Stimulated activated CD8-positive, alpha-beta memory T cell treated with anti-CD3 and anti-CD28 coated beads, Interleukin-7, amount 100 ng/mL, for 48 hours (primary cell): Measurements from ENCODE around the gene KCNQ2.

Experiments used
- DNase-seq, 2 donors: peaks; one replicate each; pipeline ENCODE4 v3.0.0-alpha.2; 2020; ENCODE audit warnings: low read depth in 1 of 2; ENCODE audit errors: extremely low read depth in 1 of 2

The KCNQ2 gene

DNA sequence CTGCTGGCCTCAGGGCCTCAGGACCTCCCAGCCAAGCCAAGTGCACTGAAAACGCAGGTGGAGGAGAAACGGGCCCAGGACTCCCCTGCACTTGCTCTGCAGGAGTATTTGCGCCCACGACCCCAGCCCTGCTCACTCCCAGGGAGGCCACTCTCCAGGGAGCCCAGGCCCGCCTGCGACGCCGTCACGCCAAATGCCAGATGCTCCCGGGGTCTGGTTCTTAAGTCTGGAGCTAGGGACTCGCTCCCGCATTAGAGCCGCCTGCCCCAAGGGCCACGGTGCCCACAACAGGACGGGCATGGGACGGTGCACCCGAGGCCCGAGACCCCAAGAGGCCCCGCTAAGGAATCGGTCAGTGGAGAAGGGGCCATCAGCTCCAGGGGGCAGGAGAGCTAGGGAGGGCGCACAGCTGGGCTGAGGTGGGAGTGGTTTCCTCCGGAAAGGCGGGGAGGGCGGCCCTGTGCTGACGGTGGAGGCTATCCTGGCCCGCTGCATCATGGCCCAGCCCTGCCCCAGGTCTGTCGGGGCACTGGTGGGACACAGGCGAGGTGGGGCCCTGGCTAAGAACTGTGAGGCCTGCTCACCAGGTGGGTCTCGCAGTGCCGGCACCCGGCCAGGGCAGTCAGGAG is 67.2 kb downstream of the KCNQ2 start:
- DNase-seq: no peak

DNA sequence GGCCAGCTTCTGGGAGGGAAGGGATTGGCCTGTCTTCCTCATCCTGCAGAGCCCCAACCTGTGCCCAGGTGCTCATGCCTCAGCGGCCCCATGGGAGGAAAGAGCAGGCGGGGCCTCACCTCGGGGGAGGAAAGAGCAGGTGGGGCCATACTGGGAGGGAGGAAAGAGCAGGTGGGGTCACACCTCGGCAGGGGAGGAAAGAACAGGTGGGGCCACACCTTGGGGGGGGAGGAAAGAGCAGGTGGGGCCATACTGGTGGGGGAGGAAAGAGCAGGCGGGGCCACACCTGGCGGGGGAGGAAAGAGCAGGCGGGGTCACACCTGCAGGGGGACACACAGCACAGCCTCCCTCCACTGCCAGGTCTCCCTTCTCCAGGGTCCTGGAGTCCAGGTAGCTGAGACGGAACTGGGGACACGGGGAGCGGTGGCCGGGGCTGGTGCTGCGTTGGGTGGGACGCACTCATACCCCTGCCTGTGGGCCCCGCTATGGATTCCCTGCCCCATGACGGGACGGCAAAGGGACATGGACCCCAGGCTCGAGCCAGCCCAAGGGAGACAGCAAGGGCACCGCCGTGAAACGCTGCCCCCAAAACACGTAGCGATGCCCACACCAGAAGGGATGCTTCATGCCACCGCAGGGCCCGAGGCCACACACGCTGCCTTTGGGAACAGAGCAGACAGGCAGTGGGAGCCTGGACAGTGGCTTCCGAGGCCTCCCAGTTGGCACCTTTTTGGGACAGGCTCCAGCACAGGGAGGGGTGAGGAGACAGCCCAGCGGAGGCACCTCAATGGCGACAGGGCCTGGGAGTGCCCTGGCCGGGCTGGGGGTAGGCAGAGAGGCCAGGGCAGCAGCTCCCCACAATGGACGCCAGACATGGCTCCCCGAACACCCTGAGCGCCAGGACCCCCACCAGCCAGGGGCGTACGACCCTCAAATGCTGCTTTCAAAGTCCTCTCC is 68.0 kb downstream of the KCNQ2 start:
- DNase-seq: no peak

DNA sequence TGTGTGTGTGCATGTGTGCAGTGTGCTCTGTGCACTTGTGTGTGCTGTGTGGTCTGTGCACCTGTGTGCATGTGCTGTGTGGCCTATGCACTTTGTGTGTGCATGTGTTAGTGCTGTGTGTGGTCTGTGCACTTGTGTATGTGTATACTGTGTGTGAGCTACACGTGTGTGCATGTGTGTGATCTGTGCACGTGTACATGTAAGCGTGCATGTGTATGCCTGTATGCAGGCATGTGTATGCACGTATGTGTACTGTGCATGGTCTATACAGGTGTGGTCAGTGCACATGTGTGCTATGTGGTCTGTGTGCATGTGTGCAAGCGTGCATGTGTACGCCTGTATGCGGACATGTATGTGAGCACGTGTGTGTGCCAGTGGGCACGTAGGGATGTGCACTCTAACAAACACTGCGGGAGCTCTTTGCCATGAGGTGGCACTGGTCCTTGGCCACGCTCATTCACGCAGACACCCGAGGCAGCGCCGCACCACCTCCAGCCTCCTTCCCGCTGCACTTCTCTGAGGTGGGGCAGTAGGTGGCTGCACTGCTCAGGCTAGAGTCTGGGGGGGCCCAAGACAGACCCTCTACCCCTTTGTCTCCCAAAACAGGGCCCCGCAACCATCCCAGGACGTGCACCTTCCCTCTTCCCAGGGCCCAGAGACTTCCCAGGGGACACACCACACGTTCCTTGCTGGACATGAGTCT is 68.9 kb downstream of the KCNQ2 start:
- DNase-seq: no peak

DNA sequence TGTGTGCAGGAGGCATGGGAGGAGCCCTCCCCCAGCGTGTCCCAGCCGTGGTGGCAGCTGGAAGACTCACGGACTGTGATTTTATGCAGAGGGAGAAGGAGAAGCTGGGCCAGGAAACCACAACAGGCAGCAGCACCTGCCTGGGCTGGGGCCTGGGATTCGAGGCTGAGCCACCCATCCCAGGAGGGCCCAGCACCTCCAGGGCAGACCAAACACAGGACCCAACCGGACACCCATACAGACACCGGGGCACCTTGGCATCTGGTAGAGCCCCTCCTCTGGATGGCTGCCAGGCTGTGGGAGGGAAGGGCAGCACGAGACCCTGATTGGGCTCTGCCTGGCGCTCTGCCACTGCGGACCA is 69.6 kb downstream of the KCNQ2 start:
- DNase-seq: no peak

DNA sequence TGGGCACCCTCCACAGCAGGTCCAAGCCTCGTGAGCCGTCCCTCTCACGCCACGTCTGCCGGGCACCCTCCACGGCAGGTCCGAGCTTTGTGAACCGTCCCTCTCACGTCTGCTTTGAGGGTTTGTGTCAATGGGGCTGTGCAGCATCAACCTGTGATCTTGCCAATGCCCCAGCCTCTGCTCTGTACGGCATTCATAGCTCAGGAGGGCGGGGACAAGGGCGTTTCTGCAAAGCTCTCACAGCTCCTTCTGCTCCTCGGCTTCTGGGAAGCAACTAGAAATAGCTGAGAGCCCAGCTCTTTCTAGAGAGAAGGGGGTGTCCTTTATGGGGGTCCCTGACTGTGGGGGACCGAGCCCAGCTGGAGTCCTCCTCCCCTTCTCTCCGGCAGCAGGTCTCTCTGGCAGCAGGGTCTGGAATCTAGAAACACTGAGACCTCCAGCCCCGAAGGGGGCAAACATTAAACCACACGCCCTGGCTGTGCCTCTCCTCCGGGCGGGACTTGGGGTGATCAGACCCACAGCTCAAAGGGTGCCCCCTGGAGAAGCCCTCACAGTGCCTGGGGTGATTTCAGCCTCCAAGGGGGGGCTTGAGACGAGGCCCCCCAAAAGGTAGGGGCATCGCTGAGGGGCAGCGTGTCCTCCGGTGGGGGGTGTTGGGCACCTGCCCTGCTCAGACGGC is 70.1 kb downstream of the KCNQ2 start:
- no peak for DNase-seq

DNA sequence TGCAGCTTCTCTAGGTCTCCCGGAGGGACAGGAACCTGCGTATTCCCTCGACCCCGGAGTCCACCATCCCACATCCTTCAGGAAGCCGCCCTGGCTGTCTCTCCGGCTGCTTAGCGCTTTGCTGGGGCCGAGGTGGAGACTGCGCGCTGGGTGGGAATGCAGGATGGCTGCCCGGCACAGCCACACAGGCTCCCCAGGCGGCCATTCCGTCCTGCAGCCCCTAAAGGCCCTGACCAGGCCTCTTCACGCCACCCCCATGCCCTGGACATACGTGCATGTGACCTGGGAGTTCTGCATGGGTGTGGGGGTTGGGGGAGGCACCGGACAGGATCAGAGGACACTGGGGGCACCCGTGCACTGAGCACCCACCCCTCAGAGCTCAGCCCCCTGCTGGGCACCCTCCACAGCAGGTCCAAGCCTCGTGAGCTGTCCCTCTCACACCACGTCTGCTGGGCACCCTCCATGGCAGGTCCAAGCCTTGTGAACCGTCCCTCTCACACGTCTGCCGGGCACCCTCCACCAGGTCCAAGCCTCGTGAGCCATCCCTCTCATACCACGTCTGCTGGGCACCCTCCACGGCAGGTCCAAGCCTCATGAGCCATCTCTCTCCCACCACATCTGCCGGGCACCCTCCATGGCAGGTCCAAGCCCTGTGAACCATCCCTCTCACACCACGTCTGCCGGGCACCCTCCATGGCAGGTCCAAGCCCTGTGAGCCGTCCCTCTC is 70.9 kb downstream of the KCNQ2 start:
- no peak for DNase-seq

DNA sequence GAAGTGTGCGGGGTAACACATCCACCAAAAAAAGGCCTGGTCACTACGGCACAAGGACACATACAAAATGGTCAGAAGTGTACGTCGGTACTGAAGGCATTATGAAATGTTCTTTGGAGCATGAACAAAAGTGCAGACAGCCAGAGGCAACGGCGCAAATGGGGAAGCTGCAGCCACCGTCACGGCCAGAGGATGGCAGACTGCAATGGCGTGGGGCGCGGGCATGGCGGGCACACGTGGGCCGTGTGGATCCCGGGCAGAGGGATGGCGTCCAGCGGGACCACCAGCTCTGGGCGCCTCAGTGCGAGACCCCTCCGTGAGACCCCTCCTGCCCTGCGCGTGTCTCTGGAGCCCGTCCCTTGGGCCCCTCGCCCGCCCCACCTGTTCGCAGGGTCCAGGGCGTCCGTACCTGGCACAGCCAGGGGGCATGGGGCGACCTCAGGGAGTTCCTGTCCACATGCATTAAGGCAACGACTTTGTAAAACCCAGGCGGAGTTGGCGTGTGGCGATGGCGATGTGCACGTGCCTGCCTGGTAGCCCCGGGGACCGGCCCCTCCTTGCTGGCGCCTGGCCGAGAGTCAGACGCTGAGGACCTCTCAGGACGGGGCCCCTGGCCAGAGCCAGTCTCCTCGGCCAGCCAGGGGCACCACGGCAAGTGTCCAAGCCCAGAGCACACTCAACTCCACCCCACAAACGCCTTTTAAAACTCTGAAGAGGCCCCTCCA is 71.8 kb downstream of the KCNQ2 start:
- no peak for DNase-seq

DNA sequence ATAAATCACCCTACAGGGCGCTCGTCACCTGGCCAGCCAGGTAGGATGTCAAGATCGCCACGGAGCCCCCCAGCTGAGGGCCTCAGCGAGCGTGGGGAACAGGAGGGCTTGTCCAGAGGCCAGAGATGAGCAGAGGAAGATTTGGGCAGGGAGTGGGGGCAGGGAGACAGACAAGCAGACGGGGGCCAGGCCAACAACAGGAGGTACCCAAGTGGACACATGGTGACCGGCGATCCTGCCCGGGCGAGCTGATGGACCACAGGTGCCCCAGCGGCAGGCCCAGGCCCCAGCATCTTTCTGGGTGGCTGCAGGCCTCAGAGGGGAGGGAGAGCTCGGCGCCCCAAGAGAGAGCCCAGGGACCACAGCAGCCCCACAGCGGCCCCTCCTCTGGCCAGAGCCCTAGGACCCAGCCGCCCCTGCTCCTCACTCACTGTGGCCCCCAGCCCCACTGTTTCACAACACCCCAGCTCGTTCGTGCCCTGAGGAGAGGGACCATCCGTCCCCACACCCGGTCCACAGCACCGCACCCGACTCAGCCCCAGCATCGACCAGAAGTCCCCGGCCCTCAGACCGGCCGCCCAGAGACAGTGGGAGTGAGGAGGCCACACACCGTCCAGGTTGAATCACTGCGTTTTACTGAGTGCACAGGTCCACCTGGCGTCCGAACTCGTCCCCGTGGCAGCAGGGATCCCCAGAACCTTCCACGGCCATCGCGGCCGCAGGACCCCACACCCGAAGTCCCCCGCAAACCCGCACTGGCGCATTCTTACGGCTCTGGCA is 72.7 kb downstream of the KCNQ2 start:
- no peak for DNase-seq

DNA sequence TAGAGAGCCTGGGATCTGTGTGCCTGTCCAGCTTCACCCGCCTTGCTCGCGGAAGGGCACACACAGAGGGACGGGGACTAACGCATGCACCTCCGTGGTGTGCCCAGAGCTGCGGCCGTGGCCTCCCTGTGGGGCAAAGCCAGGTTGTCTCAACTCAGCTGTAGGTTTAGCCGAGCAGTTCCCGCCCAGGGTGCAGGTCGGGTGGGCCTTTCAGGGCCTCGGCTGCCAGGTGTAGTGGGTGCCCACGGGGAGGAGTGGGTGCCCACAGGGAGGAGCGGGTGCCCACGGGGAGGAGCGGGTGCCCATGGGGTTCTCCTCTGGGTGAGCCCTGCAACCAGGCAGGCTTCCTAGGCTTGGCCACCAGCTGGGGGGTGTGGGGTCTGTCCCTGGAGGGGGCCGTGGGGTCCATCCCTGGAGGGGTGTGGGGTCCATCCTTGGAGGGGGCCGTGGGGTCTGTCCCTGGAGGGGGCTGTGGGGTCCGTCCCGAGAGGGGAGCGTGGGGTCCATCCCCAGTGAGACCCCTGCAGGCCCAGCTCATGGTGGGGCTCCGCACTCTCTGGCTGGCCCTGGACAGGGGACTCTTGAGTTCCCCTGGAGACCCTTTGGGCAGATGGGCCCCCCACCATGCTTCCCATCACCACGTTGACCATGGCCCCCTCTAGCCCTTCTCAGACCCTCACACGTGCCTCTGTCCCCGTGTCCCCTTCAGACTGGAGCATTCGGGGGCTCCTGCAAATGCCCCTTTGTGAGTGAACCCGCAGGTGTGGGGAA is 73.5 kb downstream of the KCNQ2 start:
- DNase-seq: no peak

DNA sequence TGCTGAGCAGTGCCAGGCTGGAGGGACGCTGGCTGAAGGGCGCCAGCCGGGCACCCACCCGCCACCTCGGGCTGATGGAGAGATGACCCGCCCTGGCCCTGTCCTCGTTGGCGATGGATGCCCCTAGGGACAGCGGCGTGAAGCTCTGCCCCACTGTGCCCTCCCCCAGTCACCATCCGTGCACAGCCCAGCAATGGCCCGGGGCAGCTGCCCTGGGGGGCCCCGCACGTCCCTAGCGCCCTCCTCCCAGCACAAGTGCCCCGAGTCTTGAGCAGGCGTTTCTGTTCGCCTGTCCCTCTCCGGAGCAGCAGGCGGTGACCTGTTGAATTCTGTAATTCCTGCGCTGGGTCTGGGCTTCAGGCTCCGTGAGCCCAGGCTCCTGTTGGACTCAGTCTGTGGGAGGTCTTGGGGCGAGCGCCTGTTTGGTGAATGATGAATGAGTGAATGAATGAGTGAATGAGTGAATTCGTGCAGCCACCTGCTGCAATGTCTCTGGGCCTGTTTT is 74.5 kb downstream of the KCNQ2 start:
- no peak for DNase-seq

DNA sequence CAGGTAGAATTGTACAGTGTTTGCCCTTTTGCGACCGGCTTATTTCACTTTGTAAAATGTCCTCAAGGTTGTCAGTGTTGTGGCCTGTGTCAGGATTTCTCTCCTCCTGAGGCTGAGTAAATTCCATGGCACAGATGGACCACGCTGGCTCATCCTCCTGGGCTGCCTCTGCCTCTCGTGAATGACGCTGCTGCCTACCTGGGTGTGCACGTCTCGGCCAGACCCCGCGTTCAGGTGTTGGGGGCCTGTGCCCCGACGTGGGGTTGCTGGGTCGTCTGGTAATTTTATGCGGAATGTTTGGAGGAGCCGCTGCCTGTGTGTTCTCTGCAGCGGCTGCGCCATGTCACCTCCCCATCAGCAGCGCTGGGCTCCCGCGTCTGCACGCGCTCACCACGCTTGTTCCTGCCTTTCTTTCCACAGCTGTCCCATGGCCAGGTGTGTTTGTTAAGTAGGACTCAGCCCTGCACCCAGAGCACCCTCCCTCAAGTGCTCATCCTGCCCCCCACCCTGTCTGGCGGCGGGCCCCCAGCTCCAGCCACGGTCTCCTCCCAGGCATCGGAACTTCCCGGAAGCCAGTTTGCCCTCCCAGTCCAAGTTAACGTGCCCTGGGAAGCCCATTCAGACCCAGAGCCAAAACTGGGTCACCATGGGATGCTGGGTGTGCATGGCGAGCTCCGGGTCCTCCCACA is 75.2 kb downstream of the KCNQ2 start:
- no peak for DNase-seq

DNA sequence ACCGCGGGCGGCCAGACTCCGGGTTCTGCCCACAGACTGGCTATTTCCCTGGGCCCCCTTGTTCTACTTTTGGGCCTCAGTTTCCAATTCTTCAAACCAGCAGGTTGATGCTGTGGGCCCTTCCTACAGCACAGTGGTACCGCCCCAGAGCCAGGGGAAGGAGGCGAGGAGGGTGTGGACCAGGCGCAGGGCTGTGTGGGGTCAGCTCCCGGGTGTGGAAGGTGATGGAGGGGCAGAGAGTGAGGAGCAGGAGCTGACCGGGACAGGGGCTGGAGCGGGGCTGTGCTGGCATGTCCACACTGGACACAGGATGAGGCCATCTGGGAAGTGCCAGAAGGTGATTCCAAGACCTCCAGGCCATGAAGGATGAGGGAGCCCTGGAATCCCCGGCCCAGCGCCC is 76.2 kb downstream of the KCNQ2 start:
- DNase-seq: no peak

DNA sequence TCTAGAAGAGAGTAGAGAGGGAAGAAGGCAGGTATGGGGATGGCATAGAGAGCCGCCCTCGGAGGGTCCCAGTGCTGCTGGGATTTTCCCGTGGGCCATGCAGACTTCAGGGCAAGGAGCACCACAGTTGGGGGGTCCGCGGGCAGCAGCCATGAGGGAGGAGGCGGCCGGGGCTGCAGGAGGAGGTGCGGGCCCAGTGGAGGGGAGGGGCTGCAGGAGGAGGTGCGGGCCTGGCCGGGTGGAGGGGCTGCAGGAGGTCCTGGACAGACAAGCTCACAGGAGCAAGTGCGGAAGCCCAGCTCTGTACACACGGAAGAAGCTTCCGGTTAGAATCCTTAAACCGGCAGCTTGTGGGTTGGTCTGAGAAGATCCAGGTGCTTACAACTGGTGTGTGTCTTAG is 76.7 kb downstream of the KCNQ2 start:
- DNase-seq: no peak

DNA sequence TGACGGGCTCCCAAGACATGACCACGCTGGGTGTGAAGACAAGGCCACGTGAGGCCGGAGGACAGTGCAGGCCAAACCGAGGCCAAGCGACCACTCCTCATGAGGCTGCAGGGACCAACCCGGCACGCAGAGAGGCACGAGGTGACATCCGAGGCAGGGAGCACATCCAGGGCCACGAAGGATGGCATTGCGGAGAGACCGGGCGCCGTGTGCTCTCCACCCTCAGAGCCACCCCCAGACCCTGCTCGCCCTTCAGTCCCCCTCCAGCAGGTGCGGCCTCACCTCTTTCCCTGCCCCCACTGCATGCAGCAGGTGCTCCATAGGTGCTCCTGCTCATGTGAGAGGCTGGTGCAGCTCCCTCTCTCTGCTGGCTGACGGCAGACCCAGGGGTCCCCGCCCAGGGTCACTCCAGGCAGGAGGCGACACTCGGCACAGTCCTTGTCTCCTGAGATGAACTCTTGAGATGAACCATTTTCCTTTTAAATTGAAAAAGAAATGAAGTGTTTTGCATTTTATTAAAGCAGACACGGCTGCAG is 77.5 kb downstream of the KCNQ2 start:
- DNase-seq: no peak

DNA sequence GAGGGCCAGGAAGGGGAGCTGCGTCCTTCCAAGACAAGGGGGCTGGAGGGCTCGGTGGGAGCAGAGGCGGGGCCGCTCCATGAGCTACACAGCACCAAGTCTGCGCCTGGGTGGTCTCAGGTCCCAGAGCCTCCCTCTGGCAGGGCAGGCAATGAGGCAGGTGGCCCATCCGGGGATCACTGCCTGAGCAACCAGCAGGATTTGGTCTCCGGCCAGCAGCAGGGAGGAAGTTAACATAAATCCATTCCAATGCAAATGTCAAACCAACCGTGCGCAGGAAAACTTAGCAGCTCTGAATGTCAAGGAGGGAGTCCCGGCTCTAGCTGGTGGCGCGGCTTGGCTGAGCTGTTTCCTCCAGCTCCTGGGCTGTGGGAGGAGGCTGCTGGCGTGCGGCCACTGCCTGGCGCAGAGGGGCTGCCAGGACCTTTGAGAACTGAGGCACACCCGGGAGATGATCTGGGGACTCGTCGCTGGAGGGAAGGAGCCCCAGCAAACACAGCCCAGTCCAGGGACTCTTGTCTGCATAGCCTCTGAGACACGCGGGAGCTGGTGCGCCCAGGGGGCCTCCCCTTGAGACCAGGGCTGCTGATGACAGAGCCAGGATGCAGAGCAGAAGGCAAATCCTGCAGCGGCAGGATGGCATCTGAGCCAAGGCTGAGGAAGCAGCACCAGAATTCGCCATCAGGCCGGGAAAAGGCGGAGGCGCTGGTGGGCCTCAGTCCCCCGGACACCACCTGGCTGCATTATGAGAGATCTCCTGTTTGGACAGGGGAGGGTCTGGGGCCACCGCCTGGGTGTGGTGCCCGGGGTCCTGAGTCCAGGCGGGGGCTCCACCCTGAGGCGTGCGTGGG is 78.2 kb downstream of the KCNQ2 start:
- no peak for DNase-seq

DNA sequence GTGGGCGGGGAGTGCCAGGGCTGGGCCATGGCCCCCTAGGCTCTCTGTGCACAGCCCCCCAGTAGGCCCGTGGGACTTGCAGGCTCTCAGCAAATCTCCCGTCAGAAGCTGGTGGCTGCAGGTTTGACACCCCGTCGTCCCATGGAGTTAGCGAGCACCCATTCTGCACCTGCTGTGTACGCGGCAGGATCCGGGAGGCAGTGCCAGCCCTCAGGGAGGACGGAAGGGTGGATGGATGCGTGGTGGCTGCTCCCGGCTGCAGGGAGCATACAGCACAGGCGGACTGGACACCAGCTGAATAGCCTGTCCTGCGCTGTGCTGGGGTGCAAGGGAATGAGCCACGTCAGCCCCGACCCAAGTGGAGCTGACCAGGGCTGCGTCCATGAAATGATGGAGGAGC is 78.9 kb downstream of the KCNQ2 start:
- no peak for DNase-seq
